ENCODE measurements around the gene PDCD6IP. TPM values are rescaled to one million over a fixed set of nuclear protein-coding genes. Genes with fewer than 3 reads are reported as not detected.

Gene PDCD6IP
- total RNA-seq, 1 donor from 2014 or later = 296 TPM

DNA sequence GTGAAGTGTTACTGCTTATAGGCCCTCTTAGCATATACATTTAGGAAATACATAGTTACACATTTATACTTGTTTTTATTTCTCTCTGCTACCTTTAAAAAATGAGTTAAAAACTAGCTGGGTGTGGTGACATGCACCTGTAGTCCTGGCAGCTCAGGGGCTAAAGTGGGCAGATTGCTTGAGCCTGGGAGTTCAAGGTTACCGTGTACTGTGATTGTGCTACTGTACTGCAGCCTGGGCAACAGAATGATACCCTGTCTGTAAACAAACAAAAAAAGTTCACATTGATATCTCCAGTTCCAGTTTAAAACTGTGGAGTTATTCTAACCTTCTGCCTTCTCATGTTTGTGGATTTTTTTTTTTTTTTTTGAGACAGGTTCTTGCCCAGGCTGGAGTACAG is 12.1 kb downstream of the PDCD6IP start:
- peaks cover 66% of the 10 kb centered on the region for H3K4me1 ChIP-seq
- DNase-seq (no peak), ATAC-seq (no peak)
- H3K4me3 ChIP-seq = no peak overlapping the region
- H3K27ac ChIP-seq = no peak overlapping the region
- intact Hi-C loops (cut with DNase I) = no loop called here
- no peaks in the 10 kb centered on the region for H3K27me3 ChIP-seq (ENCODE audit: low read depth)
- TF ChIP-seq, protein P1, sequence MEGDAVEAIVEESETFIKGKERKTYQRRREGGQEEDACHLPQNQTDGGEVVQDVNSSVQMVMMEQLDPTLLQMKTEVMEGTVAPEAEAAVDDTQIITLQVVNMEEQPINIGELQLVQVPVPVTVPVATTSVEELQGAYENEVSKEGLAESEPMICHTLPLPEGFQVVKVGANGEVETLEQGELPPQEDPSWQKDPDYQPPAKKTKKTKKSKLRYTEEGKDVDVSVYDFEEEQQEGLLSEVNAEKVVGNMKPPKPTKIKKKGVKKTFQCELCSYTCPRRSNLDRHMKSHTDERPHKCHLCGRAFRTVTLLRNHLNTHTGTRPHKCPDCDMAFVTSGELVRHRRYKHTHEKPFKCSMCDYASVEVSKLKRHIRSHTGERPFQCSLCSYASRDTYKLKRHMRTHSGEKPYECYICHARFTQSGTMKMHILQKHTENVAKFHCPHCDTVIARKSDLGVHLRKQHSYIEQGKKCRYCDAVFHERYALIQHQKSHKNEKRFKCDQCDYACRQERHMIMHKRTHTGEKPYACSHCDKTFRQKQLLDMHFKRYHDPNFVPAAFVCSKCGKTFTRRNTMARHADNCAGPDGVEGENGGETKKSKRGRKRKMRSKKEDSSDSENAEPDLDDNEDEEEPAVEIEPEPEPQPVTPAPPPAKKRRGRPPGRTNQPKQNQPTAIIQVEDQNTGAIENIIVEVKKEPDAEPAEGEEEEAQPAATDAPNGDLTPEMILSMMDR (IDR thresholded peaks at IDR 0.05) = no peak
- H3K36me3 ChIP-seq = peaks cover 29% of the 10 kb centered on the region
- H3K9me3 ChIP-seq = no peaks in the 10 kb centered on the region

DNA sequence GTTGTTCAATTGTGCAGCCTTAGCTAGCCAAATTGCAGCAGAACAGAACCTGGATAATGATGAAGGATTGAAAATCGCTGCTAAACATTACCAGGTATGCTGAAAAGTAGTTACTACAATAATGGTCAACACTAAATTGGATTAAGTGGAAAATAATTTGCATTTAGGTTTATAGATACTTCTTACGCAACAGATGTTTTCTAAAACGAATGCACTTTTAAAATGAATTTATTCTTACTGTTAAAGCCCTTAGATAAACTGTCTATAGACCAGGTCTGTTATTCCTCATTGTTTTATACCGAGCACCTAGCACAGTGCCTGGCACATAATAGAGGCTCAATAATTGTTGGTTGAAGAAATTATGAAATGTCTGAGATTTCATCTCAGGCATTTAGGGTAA is 23.6 kb downstream of the PDCD6IP start:
- no peaks in the 10 kb centered on the region for H3K4me1 ChIP-seq
- H3K27me3 ChIP-seq (ENCODE audit: low read depth) = no peaks in the 10 kb centered on the region
- ATAC-seq (no peak), DNase-seq (no peak)
- H3K36me3 ChIP-seq = peaks cover 69% of the 10 kb centered on the region
- H3K4me3 ChIP-seq = no peak overlapping the region
- intact Hi-C loops (cut with DNase I) = no loop called here
- TF ChIP-seq, protein P1 (IDR thresholded peaks at IDR 0.05) = no peak
- no peaks in the 10 kb centered on the region for H3K9me3 ChIP-seq
- no peak overlapping the region for H3K27ac ChIP-seq

DNA sequence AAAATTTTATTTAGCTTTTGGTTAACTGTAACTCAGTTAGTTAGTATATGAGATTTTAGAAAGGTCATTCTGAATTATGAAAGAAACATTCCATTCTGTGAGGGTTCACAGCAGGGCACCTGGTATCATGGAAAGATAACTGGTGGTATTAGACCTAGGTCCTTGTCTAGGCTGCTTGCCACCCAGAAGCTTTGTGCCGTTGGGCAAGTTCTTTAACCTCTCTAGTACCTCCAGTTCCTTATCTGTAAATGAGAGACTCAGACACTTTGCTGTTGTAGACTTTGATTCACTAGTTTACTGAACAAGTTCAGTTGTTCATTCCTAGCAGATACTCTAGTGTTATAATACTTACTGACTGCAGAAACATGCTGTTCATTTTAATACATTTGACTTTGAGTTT is 25.4 kb downstream of the PDCD6IP start:
- intact Hi-C loops (cut with DNase I) = no loop called here
- Histone ChIP-seq H3K27me3 (ENCODE audit: low read depth) (no peaks in the 10 kb centered on the region), H3K27ac (no peak overlapping the region), H3K4me1 (no peaks in the 10 kb centered on the region), H3K36me3 (peaks cover 79% of the 10 kb centered on the region), H3K4me3 (no peak overlapping the region), H3K9me3 (no peaks in the 10 kb centered on the region)
- TF ChIP-seq, protein P1 (IDR thresholded peaks at IDR 0.05) = no peak
- DNase-seq (no peak), ATAC-seq (no peak)

DNA sequence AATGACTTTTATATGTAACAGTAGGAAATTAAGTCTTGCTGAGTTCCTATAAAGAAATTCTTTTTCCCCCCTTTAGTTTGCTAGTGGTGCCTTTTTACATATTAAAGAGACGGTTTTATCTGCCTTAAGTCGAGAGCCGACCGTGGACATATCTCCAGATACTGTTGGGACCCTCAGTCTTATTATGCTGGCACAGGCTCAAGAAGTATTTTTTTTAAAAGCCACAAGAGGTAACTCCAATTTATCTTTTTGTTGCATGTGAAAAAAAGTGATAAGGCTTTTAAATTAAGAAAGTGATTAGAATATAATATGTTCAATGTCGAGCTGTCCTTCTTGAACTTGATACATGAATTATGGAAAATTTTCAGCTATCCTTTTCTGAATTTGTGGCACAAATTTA is 26.7 kb downstream of the PDCD6IP start:
- TF ChIP-seq, protein P1 (IDR thresholded peaks at IDR 0.05) = no peak
- intact Hi-C loops (cut with DNase I) = no loop called here
- no peak for ATAC-seq
- Histone ChIP-seq H3K9me3 (no peaks in the 10 kb centered on the region), H3K4me1 (no peaks in the 10 kb centered on the region), H3K4me3 (no peak overlapping the region), H3K27me3 (ENCODE audit: low read depth) (no peaks in the 10 kb centered on the region), H3K36me3 (peaks cover 92% of the 10 kb centered on the region), H3K27ac (no peak overlapping the region)
- DNase-seq = no peak

DNA sequence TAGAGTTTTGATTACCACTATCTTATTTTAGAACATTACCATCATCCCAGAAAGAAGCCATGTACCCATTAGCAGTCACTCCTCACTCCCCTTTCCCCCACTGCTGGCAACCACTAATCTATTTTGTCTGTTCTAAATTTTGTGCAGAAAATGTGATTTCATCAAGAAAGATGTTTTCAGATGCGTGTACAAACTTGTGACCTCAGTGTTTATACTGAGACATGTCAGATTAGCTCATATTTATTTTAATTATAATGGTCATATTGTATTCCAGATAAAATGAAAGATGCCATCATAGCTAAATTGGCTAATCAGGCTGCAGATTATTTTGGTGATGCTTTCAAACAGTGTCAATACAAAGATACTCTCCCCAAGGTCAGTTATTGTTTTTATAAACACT is 27.8 kb downstream of the PDCD6IP start:
- no peak for DNase-seq
- peaks cover 93% of the 10 kb centered on the region for H3K36me3 ChIP-seq
- TF ChIP-seq, protein P1 (IDR thresholded peaks at IDR 0.05) = no peak
- no peaks in the 10 kb centered on the region for H3K4me1 ChIP-seq
- intact Hi-C loops (cut with DNase I) = no loop called here
- no peaks in the 10 kb centered on the region for H3K9me3 ChIP-seq
- no peak overlapping the region for H3K4me3 ChIP-seq
- ATAC-seq = no peak
- no peaks in the 10 kb centered on the region for H3K27me3 ChIP-seq (ENCODE audit: low read depth)
- no peak overlapping the region for H3K27ac ChIP-seq

DNA sequence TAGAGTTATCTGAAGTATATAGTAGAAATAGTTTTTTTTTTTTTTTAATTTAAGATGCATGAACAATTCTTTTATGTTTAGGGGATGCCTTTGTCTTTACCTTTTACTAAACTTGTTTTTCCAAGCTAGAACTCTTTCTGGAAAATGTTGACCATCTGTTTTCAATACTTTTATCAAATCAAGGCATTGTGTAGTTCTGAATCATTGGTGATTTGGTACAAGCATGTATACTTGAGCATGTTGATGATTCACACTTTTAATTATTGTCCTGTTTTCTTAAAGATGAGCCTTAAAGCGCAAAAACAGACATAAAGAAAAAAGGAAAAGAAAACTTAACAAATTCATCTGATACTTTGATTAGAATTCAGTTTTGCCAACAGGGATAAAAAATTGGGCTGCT is 28.3 kb downstream of the PDCD6IP start:
- no peaks in the 10 kb centered on the region for H3K9me3 ChIP-seq
- DNase-seq (no peak), ATAC-seq (no peak)
- TF ChIP-seq, protein P1 (IDR thresholded peaks at IDR 0.05) = no peak
- H3K4me3 ChIP-seq = no peak overlapping the region
- no peak overlapping the region for H3K27ac ChIP-seq
- intact Hi-C loops (cut with DNase I) = no loop called here
- H3K36me3 ChIP-seq = peaks cover 93% of the 10 kb centered on the region
- H3K4me1 ChIP-seq = no peaks in the 10 kb centered on the region
- H3K27me3 ChIP-seq (ENCODE audit: low read depth) = no peaks in the 10 kb centered on the region

All from lower lobe of right lung (tissue), 2 donors.